ENCODE data around the gene RPS16. TPM values are rescaled to one million over a fixed set of nuclear protein-coding genes. Genes with fewer than 3 reads are reported as not detected.

RPS16 gene
- total and polyA plus RNA-seq, 2 of the 13 experiments (the other 11 are each of a cell fraction or from before 2014, with no cell fraction given): 488 to 2,583 TPM

DNA sequence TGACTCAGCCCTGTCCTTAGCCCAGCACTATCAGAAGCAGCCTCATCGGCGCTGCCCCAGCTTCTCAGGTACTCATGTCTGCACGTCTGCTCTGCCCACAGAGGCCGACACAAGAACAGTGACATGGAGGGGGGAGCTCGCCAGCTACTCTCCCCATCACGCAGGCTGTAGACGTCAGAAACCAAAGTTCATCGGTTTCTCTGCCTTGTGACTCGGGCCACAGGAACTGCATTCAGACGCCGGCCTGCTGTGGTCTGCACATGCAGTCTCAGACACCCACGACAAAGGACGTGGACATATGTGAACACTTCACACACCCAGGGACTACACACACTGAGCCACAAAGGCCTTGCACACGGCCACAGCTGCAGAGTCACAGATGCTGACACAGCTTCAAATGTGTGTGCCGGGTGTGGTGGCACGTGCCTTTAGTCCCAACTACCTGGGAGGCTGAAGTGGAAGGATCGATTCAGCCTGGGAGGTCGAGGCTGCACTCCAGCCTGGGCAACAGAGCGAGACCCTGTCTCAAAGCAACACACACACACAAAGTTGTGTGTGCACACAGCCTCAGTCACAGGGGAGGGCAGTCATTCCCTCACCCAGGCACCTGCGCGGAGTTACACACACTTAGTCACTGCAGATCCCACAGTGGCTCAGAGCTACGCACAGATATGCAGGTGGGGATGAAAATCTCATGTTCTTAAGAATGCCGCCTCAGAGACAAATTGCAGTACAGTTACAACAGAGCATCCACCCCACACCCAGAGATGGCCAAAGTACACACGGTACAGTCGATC is 34.0 kb downstream of the RPS16 start (continued):
- TF ChIP-seq, protein P1, sequence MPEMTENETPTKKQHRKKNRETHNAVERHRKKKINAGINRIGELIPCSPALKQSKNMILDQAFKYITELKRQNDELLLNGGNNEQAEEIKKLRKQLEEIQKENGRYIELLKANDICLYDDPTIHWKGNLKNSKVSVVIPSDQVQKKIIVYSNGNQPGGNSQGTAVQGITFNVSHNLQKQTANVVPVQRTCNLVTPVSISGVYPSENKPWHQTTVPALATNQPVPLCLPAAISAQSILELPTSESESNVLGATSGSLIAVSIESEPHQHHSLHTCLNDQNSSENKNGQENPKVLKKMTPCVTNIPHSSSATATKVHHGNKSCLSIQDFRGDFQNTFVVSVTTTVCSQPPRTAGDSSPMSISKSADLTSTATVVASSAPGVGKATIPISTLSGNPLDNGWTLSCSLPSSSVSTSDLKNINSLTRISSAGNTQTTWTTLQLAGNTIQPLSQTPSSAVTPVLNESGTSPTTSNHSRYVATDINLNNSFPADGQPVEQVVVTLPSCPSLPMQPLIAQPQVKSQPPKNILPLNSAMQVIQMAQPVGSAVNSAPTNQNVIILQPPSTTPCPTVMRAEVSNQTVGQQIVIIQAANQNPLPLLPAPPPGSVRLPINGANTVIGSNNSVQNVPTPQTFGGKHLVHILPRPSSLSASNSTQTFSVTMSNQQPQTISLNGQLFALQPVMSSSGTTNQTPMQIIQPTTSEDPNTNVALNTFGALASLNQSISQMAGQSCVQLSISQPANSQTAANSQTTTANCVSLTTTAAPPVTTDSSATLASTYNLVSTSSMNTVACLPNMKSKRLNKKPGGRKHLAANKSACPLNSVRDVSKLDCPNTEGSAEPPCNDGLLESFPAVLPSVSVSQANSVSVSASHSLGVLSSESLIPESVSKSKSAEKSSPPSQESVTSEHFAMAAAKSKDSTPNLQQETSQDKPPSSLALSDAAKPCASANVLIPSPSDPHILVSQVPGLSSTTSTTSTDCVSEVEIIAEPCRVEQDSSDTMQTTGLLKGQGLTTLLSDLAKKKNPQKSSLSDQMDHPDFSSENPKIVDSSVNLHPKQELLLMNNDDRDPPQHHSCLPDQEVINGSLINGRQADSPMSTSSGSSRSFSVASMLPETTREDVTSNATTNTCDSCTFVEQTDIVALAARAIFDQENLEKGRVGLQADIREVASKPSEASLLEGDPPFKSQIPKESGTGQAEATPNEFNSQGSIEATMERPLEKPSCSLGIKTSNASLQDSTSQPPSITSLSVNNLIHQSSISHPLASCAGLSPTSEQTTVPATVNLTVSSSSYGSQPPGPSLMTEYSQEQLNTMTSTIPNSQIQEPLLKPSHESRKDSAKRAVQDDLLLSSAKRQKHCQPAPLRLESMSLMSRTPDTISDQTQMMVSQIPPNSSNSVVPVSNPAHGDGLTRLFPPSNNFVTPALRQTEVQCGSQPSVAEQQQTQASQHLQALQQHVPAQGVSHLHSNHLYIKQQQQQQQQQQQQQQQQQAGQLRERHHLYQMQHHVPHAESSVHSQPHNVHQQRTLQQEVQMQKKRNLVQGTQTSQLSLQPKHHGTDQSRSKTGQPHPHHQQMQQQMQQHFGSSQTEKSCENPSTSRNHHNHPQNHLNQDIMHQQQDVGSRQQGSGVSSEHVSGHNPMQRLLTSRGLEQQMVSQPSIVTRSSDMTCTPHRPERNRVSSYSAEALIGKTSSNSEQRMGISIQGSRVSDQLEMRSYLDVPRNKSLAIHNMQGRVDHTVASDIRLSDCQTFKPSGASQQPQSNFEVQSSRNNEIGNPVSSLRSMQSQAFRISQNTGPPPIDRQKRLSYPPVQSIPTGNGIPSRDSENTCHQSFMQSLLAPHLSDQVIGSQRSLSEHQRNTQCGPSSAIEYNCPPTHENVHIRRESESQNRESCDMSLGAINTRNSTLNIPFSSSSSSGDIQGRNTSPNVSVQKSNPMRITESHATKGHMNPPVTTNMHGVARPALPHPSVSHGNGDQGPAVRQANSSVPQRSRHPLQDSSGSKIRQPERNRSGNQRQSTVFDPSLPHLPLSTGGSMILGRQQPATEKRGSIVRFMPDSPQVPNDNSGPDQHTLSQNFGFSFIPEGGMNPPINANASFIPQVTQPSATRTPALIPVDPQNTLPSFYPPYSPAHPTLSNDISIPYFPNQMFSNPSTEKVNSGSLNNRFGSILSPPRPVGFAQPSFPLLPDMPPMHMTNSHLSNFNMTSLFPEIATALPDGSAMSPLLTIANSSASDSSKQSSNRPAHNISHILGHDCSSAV (CRISPR knock-in tag; IDR thresholded peaks at IDR 0.05; ENCODE audit: borderline replicate concordance): peak; percentile 87; the same call in 1 of the 2 replicates
- TF ChIP-seq, protein P2, sequence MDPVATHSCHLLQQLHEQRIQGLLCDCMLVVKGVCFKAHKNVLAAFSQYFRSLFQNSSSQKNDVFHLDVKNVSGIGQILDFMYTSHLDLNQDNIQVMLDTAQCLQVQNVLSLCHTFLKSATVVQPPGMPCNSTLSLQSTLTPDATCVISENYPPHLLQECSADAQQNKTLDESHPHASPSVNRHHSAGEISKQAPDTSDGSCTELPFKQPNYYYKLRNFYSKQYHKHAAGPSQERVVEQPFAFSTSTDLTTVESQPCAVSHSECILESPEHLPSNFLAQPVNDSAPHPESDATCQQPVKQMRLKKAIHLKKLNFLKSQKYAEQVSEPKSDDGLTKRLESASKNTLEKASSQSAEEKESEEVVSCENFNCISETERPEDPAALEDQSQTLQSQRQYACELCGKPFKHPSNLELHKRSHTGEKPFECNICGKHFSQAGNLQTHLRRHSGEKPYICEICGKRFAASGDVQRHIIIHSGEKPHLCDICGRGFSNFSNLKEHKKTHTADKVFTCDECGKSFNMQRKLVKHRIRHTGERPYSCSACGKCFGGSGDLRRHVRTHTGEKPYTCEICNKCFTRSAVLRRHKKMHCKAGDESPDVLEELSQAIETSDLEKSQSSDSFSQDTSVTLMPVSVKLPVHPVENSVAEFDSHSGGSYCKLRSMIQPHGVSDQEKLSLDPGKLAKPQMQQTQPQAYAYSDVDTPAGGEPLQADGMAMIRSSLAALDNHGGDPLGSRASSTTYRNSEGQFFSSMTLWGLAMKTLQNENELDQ (CRISPR knock-in tag; IDR thresholded peaks at IDR 0.05; ENCODE audit: borderline replicate concordance): no peak; the same call in 1 of the 2 replicates
- TF ChIP-seq NR1H2 (CRISPR knock-in tag; IDR thresholded peaks at IDR 0.05; ENCODE audit: borderline replicate concordance, low read depth): no peak
- no peak for TF ChIP-seq ZNF776 (CRISPR knock-in tag; IDR thresholded peaks at IDR 0.05)
- peak; percentile 71 for TF ChIP-seq HIVEP1 (CRISPR knock-in tag; IDR thresholded peaks at IDR 0.05)
- peak; percentile 12; the same call in 1 of the 2 replicates for TF ChIP-seq MIER3 (CRISPR knock-in tag; IDR thresholded peaks at IDR 0.05; ENCODE audit: borderline replicate concordance)
- TF ChIP-seq ETV6 (CRISPR knock-in tag; conservative IDR thresholded peaks at IDR 0.05): no peak
- TF ChIP-seq ZNF101 (CRISPR knock-in tag; IDR thresholded peaks at IDR 0.05; ENCODE audit: borderline replicate concordance, low read depth): peak; percentile 66; the same call in 1 of the 2 replicates
- peak; percentile 82 for TF ChIP-seq ZNF460 (CRISPR knock-in tag; IDR thresholded peaks at IDR 0.05; ENCODE audit: borderline replicate concordance)
- TF ChIP-seq ZNF619 (CRISPR knock-in tag; IDR thresholded peaks at IDR 0.05): no peak
- TF ChIP-seq MAZ (IDR thresholded peaks at IDR 0.05; ENCODE audit: borderline replicate concordance, low read depth, low read length): peak; percentile 28; the same call in 1 of the 2 replicates
- TF ChIP-seq MAZ (CRISPR knock-in tag; IDR thresholded peaks at IDR 0.05; ENCODE audit: low read depth): no peak
- TF ChIP-seq, protein P3, sequence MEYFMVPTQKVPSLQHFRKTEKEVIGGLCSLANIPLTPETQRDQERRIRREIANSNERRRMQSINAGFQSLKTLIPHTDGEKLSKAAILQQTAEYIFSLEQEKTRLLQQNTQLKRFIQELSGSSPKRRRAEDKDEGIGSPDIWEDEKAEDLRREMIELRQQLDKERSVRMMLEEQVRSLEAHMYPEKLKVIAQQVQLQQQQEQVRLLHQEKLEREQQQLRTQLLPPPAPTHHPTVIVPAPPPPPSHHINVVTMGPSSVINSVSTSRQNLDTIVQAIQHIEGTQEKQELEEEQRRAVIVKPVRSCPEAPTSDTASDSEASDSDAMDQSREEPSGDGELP (IDR thresholded peaks at IDR 0.05; ENCODE audit: borderline replicate concordance, low read depth): peak; percentile 43; the same call in 1 of the 2 replicates
- peak; percentile 84 for TF ChIP-seq ZNF350 (CRISPR knock-in tag; IDR thresholded peaks at IDR 0.05; ENCODE audit: borderline replicate concordance, low read depth)
- no peak for TF ChIP-seq TCF7L2 (IDR thresholded peaks at IDR 0.05; ENCODE audit: low read depth, low read length)
- 0 out of 2 replicates have a peak, but pooled peaks have one; percentile 60 for TF ChIP-seq ZBTB3 (CRISPR knock-in tag; IDR thresholded peaks at IDR 0.05; ENCODE audit: borderline replicate concordance, low read depth)

Data from HepG2 (cell line).